K562 (cell line): ENCODE measurements around the gene RTP3.

Experiments
- DPF2 ChIP-seq: fragments of 450-650 bp; IDR thresholded peaks from 2 replicates; pipeline ENCODE4 v1.6.1; 2016
- EZH2 ChIP-seq: IDR thresholded peaks from 2 replicates; pipeline ENCODE4 v1.6.1; 2012; ENCODE audit warnings: low read depth, mild to moderate bottlenecking, inconsistent platforms, low read length, borderline replicate concordance
- FIP1L1 ChIP-seq: fragments of 200-400 bp; formaldehyde crosslinking; IDR thresholded peaks from 2 replicates; pipeline ENCODE4 v1.6.1; 2018; ENCODE audit warnings: mild to moderate bottlenecking, low read depth, low read length; ENCODE audit not compliant: poor library complexity, severe bottlenecking
- GABPB1 ChIP-seq: sonication (generic); formaldehyde crosslinking; IDR thresholded peaks from 2 replicates; pipeline ENCODE4 v1.8.0; 2022; ENCODE audit warnings: mild to moderate bottlenecking, missing genetic modification reagents
- JUND ChIP-seq, 2 experiments: IDR thresholded peaks; 2 replicates in 1 of 2; 3 replicates in 1 of 2; pipeline ENCODE4 v1.6.1; 2011; ENCODE audit warnings: borderline replicate concordance in 2 of 2, low read depth in 2 of 2, low read length in 2 of 2, improper control_type of control experiment in 1 of 2, missing biosample characterization in 1 of 2, missing genetic modification characterization in 1 of 2, missing genetic modification reagents in 1 of 2
- NCOR1 ChIP-seq: fragments of 450-650 bp; IDR thresholded peaks from 2 replicates; pipeline ENCODE4 v1.6.1; 2016; ENCODE audit warnings: mild to moderate bottlenecking, moderate library complexity
- NR2F6 ChIP-seq: fragments of 450-650 bp; formaldehyde crosslinking; IDR thresholded peaks from 2 replicates; pipeline ENCODE4 v1.4.0; 2020; ENCODE audit warnings: mild to moderate bottlenecking
- POU5F1 ChIP-seq: fragments of 150-350 bp; IDR thresholded peaks from 2 replicates; pipeline ENCODE4 v1.6.1; 2014; ENCODE audit warnings: borderline replicate concordance, low read length, low read depth, mild to moderate bottlenecking; ENCODE audit not compliant: partially characterized antibody
- RCOR1 ChIP-seq, 2 experiments: IDR thresholded peaks; 2 replicates each; pipeline ENCODE4 v1.6.1; 2012; ENCODE audit warnings: low read depth in 2 of 2, low read length in 2 of 2, borderline replicate concordance in 1 of 2, improper control_type of control experiment in 1 of 2
- SREBF2 ChIP-seq: sonication (generic); formaldehyde crosslinking; IDR thresholded peaks from 2 replicates; pipeline ENCODE4 v1.4.0; 2020; ENCODE audit warnings: mild to moderate bottlenecking, missing genetic modification reagents
- TEAD4 ChIP-seq, 2 experiments: sonication (generic) in 1 of 2; formaldehyde crosslinking in 1 of 2; IDR thresholded peaks; 2 replicates each; pipeline versions ENCODE4 v1.6.1 to v1.8.0; 2012 to 2022; ENCODE audit warnings: borderline replicate concordance in 1 of 2, inconsistent platforms in 1 of 2, low read length in 1 of 2, mild to moderate bottlenecking in 1 of 2, missing genetic modification reagents in 1 of 2
- TF ChIP-seq, protein P1 (sequence below): fragments of 250-450 bp; sonication (Bioruptor Pico); IDR thresholded peaks from 2 replicates; pipeline ENCODE4 v1.4.0; 2020; ENCODE audit warnings: mild to moderate bottlenecking
- TF ChIP-seq, protein P2 (sequence below), 3 experiments: IDR thresholded peaks in 2 of 3; conservative IDR thresholded peaks in 1 of 3; 2 replicates each; pipeline ENCODE4 v1.5.1; 2011 to 2012; ENCODE audit warnings: low read length in 3 of 3, mild to moderate bottlenecking in 3 of 3, control low read depth in 2 of 3, improper control_type of control experiment in 1 of 3, inconsistent platforms in 1 of 3, low read depth in 1 of 3, mixed read lengths in 1 of 3, moderate library complexity in 1 of 3; ENCODE audit not compliant: insufficient read depth in 2 of 3
- TF ChIP-seq, protein P3 (sequence below): fragments of 450-650 bp; IDR thresholded peaks from 2 replicates; pipeline ENCODE4 v1.6.1; 2018; ENCODE audit not compliant: partially characterized antibody

DNA sequence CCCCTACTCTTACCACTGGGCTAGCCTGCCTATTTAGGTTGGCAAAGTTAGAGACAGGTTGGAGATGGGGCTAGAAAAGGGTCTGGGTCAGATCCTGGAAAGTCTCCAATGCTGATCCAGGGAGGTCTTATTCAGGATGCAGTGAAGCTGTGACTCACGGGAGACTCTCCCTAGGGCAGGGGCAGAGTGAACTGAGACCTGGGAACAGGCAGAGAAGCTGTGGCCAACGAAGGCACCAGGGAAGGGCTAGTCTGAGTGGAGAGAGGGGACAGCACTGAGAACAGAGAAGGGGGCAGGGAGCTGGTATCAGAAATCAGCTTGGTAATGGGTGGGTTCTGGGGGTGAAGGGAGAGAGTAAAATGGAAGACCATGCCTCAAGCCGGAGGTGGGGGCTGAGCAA is 35.3 kb upstream of the RTP3 start:
- TF ChIP-seq RCOR1 (IDR thresholded peaks at IDR 0.05; ENCODE audit: borderline replicate concordance in 1 of 2, low read depth in 2 of 2, low read length in 2 of 2) (no peak), NCOR1 (no peak), GABPB1 (CRISPR knock-in tag) (no peak), DPF2 (no peak), TEAD4 (IDR thresholded peaks at IDR 0.05; ENCODE audit: low read length) (no peak), TEAD4 (CRISPR knock-in tag; IDR thresholded peaks at IDR 0.05; ENCODE audit: borderline replicate concordance) (no peak), SREBF2 (CRISPR knock-in tag) (no peak), POU5F1 (no peak), FIP1L1 (no peak), NR2F6 (CRISPR knock-in tag) (no peak), EZH2 (no peak), JUND (IDR thresholded peaks at IDR 0.05; ENCODE audit: borderline replicate concordance, low read depth, low read length) (no peak), JUND (tag; IDR thresholded peaks at IDR 0.05; ENCODE audit: borderline replicate concordance, low read depth, low read length) (no peak)
- TF ChIP-seq, protein P1, sequence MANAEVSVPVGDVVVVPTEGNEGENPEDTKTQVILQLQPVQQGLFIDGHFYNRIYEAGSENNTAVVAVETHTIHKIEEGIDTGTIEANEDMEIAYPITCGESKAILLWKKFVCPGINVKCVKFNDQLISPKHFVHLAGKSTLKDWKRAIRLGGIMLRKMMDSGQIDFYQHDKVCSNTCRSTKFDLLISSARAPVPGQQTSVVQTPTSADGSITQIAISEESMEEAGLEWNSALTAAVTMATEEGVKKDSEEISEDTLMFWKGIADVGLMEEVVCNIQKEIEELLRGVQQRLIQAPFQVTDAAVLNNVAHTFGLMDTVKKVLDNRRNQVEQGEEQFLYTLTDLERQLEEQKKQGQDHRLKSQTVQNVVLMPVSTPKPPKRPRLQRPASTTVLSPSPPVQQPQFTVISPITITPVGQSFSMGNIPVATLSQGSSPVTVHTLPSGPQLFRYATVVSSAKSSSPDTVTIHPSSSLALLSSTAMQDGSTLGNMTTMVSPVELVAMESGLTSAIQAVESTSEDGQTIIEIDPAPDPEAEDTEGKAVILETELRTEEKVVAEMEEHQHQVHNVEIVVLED (CRISPR knock-in tag) = no peak
- TF ChIP-seq, protein P2, sequence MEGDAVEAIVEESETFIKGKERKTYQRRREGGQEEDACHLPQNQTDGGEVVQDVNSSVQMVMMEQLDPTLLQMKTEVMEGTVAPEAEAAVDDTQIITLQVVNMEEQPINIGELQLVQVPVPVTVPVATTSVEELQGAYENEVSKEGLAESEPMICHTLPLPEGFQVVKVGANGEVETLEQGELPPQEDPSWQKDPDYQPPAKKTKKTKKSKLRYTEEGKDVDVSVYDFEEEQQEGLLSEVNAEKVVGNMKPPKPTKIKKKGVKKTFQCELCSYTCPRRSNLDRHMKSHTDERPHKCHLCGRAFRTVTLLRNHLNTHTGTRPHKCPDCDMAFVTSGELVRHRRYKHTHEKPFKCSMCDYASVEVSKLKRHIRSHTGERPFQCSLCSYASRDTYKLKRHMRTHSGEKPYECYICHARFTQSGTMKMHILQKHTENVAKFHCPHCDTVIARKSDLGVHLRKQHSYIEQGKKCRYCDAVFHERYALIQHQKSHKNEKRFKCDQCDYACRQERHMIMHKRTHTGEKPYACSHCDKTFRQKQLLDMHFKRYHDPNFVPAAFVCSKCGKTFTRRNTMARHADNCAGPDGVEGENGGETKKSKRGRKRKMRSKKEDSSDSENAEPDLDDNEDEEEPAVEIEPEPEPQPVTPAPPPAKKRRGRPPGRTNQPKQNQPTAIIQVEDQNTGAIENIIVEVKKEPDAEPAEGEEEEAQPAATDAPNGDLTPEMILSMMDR (IDR thresholded peaks at IDR 0.05 in 2 of 3, conservative IDR thresholded peaks at IDR 0.05 in 1 of 3; ENCODE audit: insufficient read depth in 2 of 3, low read depth in 1 of 3, low read length in 3 of 3) = no peak
- TF ChIP-seq, protein P3, sequence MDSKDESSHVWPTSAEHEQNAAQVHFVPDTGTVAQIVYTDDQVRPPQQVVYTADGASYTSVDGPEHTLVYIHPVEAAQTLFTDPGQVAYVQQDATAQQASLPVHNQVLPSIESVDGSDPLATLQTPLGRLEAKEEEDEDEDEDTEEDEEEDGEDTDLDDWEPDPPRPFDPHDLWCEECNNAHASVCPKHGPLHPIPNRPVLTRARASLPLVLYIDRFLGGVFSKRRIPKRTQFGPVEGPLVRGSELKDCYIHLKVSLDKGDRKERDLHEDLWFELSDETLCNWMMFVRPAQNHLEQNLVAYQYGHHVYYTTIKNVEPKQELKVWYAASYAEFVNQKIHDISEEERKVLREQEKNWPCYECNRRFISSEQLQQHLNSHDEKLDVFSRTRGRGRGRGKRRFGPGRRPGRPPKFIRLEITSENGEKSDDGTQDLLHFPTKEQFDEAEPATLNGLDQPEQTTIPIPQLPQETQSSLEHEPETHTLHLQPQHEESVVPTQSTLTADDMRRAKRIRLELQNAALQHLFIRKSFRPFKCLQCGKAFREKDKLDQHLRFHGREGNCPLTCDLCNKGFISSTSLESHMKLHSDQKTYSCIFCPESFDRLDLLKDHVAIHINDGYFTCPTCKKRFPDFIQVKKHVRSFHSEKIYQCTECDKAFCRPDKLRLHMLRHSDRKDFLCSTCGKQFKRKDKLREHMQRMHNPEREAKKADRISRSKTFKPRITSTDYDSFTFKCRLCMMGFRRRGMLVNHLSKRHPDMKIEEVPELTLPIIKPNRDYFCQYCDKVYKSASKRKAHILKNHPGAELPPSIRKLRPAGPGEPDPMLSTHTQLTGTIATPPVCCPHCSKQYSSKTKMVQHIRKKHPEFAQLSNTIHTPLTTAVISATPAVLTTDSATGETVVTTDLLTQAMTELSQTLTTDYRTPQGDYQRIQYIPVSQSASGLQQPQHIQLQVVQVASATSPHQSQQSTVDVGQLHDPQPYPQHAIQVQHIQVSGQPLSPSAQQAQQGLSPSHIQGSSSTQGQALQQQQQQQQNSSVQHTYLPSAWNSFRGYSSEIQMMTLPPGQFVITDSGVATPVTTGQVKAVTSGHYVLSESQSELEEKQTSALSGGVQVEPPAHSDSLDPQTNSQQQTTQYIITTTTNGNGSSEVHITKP = no peak
